Epidermal melanocyte (primary cell): ENCODE results near the gene IQGAP1.
"Not testable (repeated sequence)": the region's sequence is repeated elsewhere in the genome, so short reads cannot be mapped to it uniquely, and the experiment has no call there.

ENCODE experiments used
- DNase-seq: peaks from one replicate; pipeline ENCODE4 v3.0.0; 2011; ENCODE audit warnings: low spot score; ENCODE audit not compliant: insufficient read length

Gene IQGAP1

DNA sequence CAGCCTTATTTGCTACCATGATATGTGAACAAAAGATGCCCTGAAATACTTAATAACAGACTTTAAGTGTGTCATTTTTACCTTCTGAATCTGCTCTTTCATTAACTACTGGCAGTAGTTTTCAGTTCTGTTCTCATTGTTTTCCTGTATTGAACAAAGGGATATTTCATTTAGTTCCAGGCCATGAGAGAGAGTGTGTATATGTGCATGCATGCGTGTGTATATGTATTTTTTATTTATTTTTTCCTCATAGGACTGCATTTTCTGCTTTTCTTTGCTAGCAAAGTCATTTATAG, 94.9 kb downstream of the IQGAP1 start:
- no peak for DNase-seq

DNA sequence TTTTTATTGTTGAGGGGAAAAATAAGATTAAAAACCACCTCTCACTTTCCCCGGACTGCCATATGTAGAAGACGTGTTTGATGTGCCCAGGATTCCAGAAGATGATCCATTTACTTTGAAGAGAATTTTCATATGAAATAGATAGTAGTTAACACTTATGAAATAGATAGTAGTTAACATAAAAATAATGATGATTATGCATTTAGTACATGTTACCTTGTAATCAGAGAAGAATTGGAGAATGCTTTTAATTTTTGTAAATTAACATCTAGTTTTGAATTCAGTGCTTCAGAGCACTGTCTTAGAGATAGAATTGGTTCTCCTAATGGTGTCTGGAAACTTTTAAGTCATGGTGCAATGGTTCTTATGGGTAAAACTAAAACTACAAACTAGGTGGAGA, 95.6 kb downstream of the IQGAP1 start:
- DNase-seq, result no peak

DNA sequence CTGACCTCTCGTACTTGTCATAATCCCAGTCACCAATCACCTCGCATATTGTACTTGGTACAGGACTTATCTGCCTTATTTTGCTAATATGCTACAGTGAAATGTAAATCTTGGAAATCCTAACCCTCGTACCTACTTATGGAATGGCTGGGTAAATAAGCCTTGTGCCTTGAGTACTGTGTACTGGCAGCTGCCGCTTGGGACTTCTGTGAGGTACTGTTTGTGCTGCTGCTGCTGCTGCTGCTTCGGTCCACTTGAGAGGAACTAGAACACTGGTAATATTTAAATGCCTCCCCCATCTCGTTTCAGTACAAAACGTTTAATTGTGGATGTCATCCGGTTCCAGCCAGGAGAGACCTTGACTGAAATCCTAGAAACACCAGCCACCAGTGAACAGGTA, 99.1 kb downstream of the IQGAP1 start:
- DNase-seq, result no peak

DNA sequence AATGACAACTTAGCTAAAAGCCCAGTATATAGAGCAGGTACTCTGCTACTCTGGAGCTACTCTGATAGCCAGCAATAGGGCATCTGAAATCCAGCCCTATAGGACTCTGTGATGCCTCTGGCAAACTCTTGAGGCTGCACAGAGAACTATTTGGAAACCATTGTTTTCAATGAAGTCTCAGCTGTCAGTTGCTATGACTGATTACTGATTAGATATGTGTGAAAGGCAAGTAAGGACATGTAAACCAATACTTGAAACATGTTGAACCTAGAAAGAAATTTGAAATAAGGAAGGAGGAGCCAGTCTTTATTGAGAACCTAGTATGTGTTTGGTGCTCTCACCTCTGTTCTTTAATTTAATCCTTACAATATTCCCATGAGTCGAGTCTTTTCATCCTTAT, 101.5 kb downstream of the IQGAP1 start:
- no peak for DNase-seq

DNA sequence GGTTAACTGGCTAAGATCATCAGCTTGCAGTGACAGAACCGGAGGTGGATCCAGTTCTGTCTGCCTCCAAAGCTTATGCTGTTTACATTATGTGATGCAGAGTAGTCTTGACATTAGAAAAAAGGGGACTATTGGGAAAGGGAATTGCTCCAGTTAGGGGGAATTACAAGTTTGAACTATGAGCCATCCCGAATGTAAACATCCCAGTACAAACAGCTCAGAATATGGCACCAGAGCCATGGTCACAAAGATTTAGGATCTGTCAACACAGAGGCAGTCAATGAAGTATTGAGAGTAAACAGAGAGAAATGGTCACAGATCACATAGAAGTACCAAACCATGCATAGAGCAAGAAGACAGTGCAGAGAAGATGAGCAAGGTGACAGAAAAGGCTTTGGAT, 101.9 kb downstream of the IQGAP1 start:
- DNase-seq, result no peak

DNA sequence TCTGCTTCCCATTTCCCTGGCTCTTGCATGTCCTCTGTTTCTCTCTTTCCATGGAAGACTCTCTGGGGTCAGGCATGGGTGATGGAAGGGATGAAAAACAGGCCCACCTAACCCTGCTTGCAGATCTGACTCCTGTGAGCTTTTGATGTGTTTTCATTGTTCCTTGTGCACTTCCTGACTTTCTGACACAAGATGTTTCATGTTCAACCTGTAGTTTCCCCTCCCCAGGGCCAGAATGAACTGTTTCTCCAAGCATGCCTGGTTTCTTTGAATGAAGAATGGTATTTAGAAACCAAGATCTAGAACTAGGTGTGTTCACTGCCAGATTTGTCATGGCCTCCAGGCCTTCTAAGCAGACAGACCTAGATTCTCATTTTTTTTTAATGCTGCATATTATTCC, 105.6 kb downstream of the IQGAP1 start:
- DNase-seq, result no peak

DNA sequence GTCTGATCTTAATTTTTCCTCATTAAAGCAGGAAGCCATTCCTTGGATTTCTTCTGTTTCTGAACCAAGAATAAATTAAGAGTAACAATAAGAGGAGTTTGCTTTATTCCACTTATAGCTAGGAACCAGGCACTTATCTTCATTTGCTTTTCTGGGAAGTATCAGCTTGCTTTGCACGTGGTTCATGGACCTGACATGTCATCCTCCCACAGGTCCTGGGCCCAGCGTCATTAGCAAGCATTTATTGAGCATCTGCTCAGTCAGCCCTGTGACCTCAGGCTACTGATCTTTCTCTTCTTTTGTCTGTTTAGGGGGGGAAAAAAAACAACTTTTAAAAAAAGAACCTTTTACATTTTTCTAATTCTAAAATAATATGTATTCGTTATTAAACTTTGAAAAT, 107.0 kb downstream of the IQGAP1 start:
- DNase-seq, result no peak

DNA sequence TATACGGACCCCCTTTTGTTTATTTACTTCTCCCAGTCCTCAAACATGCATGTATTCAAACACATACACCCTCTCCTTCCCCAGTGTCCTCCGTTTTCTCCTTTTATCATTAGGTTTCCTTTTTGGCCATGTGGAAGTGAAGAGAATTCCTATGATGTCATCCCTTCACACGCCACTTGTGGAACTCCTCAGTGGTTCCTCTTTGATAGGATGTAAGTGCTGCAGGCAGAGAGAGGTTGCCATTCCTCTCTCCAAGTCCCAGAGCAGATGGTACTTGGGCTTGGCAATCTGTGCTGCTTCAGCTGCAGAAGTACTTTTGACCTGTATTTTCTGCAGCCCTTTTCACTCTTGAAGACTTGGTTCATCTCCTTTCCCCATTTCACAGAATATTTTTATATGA, 108.7 kb downstream of the IQGAP1 start:
- no peak for DNase-seq

DNA sequence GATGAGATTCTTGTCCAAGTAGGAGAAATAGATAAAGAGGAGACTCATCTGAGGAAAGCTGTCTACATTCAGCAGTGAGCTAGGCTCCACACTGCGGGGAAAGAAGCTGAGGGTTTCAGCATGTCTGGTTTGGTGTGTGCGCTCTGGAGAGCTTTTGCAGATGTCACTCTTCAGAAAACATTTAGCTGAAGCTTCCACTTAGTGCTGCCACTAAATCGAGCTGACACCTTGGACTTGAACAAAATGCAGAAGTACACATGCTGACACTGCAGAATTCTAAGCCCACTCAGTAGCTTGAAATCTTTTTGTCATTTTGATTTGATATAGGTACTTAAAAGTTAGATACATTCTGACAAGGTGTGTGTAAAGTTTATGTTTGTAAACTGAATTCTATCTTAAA, 109.3 kb downstream of the IQGAP1 start:
- DNase-seq, result no peak

DNA sequence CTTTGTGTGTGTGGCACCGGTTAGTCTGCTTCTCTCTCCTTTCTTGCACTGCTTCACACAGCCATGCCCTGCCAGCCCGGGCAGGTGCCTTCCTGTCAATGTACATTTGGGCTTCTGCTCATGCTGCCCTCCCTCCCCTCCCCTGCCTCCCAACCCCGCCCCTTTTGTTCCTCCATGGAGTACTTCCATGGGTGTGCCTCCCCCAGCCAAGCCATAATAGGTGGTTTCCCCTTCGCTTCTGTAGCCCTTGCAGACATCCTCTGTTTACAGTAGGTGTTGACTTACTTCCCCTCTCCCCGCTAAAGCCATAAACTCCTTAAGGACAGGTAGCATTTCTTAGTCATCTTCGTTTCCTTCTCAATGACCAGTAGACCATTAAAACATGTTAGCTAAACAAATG, 109.9 kb downstream of the IQGAP1 start:
- DNase-seq, result no peak

DNA sequence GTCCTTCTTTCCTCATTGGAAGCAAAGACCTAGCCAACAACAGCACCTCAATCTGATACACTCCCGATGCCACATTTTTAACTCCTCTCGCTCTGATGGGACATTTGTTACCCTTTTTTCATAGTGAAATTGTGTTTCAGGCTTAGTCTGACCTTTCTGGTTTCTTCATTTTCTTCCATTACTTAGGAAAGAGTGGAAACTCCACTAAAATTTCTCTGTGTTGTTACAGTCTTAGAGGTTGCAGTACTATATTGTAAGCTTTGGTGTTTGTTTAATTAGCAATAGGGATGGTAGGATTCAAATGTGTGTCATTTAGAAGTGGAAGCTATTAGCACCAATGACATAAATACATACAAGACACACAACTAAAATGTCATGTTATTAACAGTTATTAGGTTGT, 112.1 kb downstream of the IQGAP1 start:
- no peak for DNase-seq

DNA sequence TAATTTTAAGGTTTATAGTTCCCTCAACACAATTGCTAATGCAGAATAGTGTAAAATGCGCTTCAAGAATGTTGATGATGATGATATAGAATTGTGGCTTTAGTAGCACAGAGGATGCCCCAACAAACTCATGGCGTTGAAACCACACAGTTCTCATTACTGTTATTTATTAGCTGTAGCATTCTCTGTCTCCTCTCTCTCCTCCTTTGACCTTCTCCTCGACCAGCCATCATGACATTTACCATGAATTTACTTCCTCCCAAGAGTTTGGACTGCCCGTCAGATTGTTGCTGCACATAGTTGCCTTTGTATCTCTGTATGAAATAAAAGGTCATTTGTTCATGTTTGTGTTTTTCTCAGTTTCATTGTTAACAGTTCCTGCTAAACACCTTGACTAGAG, 113.9 kb downstream of the IQGAP1 start:
- no peak for DNase-seq

DNA sequence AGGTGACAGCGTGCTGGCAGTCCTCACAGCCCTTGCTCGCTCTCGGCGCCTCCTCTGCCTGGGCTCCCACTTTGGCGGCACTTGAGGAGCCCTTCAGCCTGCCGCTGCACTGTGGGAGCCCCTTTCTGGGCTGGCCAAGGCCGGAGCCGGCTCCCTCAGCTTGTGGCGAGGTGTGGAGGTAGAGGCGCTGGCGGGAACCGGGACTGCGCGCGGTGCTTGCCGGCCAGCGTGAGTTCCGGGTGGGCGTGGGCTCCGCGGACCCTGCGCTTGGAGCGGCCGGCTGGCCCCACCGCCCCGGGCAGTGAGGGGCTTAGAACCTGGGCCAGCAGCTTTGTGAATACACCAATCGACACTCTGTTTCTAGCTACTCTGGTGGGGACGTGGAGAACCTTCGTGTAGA, 122.7 kb downstream of the IQGAP1 start:
- not testable (repeated sequence) for DNase-seq

DNA sequence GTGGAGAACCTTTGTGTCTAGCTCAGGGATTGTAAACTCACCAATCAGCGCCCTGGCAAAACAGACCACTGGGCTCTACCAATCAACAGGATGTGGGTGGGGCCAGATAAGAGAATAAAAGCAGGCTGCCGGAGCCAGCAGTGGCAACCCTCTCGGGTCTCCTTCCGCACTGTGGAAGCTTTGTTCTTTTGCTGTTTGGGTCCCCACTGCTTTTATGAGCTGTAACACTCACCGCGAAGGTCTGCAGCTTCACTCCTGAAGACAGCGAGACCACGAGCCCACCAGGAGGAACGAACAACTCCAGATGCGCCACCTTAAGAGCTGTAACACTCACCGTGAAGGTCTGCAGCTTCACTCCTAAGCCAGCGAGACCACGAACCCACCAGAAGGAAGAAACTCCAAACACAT, 123.2 kb downstream of the IQGAP1 start:
- not testable (repeated sequence) for DNase-seq

DNA sequence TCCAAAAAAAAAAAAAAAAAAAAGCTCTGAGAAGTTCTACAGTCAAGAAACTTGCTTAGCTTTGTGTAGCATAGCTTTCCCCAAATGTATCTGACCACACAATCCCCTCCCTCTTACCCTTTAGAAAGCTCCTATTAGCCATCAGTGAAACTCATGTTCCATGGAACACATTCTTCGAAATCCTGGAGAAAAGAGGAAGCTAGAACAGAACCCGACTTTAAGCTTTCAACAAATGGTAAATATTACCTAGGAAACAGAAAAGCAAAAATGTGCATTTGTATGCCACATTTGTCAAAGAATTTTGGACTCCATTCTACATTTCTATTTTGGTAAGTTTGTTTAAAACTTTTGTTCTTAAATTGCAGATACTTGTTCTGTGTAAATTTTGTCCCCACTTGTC, 124.2 kb downstream of the IQGAP1 start:
- no peak for DNase-seq

DNA sequence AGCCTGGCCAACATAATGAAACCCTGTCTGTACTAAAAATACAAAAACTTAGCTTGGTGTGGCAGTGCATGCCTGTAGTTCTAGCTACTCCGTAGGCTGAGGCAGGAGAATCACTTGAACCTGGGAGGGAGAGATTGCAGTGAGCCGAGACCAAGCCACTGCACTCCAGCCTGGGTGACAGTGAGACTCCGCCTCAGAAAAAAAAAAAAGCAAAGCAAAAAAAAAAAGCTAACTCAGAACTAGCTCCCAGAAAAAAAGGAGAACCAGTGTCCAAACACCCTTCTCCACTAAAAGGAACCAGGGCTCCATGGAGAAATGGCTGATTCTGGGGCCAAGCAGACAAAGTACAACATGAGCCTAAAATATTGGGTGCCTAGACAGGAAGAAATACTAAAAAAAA, 124.9 kb downstream of the IQGAP1 start:
- DNase-seq, result no peak

DNA sequence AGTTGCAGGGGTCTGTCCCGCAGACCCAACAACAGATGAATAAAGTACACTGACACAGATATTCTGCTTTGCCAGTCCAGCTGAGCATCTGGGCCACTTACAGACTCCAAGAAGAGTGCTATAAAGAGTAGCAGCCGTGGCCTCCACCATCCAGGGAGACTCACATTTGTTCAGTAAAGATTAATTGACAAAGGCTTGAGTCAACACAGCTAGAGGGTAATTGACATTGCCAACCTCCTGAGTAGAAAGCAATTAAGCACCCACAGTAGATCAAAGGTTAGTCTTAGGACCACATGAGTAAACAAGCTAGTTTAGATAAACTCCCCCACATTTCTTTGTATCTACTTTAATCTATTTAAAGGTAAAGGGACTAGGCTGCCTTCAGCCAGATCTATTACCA, 125.4 kb downstream of the IQGAP1 start:
- no peak for DNase-seq

DNA sequence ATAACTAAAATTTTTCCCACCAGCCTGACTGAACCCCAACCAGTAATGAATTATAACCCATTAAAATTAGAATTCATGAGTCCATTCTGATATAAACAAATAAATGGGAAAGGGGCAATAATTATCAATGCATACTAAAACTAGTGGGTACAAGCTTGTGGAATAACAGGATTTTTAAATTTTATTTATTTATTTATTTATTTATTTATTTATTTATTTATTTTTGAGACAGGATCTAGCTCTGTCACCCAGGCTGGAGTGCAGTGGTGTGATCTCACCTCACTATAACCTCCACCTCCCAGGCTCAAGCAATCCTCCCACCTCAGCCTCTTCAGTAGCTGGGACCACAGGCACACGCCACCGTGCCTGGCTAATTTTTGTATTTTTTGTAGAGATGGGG, 125.9 kb downstream of the IQGAP1 start:
- not testable (repeated sequence) for DNase-seq

DNA sequence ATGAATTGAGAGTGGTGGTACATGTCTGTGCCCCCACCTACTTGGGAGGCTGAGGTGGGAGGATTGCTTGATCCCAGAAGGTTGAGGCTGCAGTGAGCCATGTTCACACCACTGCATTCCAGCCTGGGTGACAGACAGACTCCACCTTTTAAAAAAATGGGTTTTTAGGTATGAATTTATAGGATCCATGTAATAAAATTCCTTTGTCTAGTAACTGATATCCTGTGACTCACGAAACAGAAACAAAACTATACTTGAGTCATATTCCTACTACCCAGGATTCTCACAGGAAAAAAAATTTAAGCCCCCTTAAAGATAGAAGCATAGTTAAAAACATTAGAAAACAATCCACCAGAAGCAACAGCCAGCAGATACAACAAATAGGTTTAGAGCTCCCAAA, 131.6 kb downstream of the IQGAP1 start:
- DNase-seq, result no peak

DNA sequence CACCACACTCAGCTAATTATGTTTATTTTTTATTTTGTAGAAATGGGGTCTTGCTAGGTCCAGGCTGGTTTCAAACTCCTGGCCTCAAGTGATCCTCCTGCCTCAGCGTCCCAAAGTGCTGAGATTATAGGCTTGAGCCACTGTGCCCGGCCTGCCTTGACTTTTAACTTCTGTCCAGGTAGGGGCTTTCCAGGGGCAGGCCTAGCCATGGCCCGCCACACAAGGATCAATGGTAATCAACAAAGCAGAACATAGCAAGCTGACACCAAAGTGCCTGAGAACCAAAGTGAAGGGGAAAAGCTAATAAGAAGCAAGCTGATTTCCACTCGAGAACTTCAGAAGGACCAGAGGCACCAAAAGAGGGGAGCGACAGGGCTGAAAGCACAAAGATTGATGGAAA, 132.3 kb downstream of the IQGAP1 start:
- no peak for DNase-seq

DNA sequence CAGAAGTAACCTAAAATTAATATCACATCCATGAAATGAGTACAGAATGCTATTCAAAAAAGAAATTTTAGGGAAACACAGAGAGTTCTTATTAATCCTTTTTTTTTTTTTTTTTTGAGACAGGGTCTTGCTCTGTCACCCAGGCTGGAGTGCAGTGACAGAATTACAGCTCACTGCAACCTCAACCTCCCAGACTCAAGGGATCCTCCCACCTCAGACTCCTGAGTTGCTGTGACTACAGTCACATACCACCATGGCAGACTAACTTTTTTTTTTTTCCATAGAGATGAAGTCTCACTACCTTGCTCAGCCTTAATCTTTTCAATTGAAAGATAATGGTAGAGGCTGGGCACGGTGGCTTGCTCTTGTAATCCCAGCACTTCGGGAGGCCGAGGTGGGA, 135.3 kb downstream of the IQGAP1 start:
- no peak for DNase-seq

DNA sequence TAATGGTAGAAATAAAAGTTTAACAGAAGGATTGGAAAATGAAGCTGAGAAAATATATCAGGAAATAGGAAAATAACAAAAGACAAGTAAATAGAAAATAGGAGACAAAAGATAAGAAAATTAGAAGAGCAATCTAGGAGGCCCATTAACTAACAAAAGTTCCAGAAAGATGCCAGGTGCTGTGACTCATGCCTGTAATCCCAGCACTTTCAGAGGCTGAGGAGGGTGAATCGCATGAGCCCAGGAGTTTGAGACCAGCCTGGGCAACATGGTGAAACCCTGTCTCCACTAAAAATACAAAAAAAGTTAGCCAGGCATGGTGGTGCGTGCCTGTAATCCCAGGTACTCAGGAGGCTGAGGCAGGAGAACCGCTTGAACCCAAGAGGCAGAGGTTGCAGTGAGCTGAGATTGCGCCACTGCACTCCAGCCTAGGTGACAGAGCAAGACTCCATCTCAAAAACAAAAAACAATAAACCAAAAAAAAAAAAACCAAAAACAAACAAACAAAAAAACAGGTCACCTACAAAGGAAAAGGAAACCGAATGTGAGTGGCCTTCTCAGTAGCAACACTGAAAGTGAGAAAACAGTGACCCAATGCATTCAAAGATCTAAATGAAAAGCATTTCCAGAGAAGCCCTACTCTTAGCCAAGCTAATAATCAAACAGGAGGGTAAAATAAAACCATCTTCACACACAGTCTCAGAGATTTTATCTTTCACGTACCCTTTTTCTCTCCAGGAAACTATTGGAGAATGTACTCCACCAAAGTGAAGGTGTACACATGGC, 136.2 kb downstream of the IQGAP1 start:
- not testable (repeated sequence) for DNase-seq

DNA sequence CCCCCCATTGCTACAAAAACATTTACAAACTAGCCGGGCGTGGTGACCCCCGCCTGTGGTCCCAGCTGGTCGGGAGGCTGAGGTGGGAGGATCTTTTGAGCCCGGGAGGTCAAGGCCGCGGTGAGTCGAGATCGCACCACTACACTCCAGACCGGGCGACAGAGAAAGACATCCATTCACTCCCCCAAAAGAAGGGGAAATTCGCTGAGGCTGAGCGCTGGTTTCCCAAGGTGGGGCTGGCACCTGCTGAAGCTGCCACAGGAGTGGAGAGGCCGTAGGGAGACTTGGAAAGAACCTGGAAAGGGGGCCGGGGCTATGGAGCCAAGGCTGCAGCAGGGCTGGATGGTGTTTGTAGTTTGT, 140.9 kb downstream of the IQGAP1 start:
- no peak for DNase-seq
